ENCODE data around the gene KIF26A. TPM values are rescaled to one million over a fixed set of nuclear protein-coding genes. Genes with fewer than 3 reads are reported as not detected.
"Not testable (repeated sequence)": the region's sequence is repeated elsewhere in the genome, so short reads cannot be mapped to it uniquely, and the experiment has no call there.

Gene KIF26A
- total RNA-seq, 2 experiments from 2014 or later = 0.35 to 0.50 TPM

- no peak overlapping the region for H3K27ac Mint-ChIP-seq
- no peaks in the 10 kb centered on the region for H3K27me3 Mint-ChIP-seq
- no peaks in the 10 kb centered on the region for H3K4me1 Mint-ChIP-seq
- no peaks in the 10 kb centered on the region for H3K9me3 Mint-ChIP-seq
- no peak overlapping the region for H3K4me3 Mint-ChIP-seq
- no peaks in the 10 kb centered on the region for H3K36me3 Mint-ChIP-seq (ENCODE audit: low read depth)
- no peak for DNase-seq
- POLR2A ChIA-PET = no interaction called here
- CTCF ChIA-PET = no interaction called here
These were observed 11.3 kb downstream of the KIF26A start for GRCh38 chr14:104149617-104150135.

GRCh38 chr14:104150136-104151025, 12.0 kb downstream of the KIF26A start:
- no peaks in the 10 kb centered on the region for H3K27me3 Mint-ChIP-seq
- H3K27ac Mint-ChIP-seq = no peak overlapping the region
- H3K4me3 Mint-ChIP-seq = no peak overlapping the region
- no peaks in the 10 kb centered on the region for H3K36me3 Mint-ChIP-seq (ENCODE audit: low read depth)
- H3K4me1 Mint-ChIP-seq = no peaks in the 10 kb centered on the region
- DNase-seq = no peak
- ChIA-PET CTCF (interaction anchor here (0.6 kb wide), 1 partner anchor 56 kb away, joined by 3 read pairs; no protein-coding TSS in a partner anchor), POLR2A (no interaction called here)
- H3K9me3 Mint-ChIP-seq = no peaks in the 10 kb centered on the region

- no peak overlapping the region for H3K27ac Mint-ChIP-seq
- ChIA-PET POLR2A (no interaction called here), CTCF (interaction anchor here (0.6 kb wide), 1 partner anchor 57 kb away, joined by 3 read pairs; no protein-coding TSS in a partner anchor)
- H3K4me3 Mint-ChIP-seq = no peak overlapping the region
- no peaks in the 10 kb centered on the region for H3K9me3 Mint-ChIP-seq
- no peaks in the 10 kb centered on the region for H3K36me3 Mint-ChIP-seq (ENCODE audit: low read depth)
- no peaks in the 10 kb centered on the region for H3K27me3 Mint-ChIP-seq
- H3K4me1 Mint-ChIP-seq = no peaks in the 10 kb centered on the region
- DNase-seq = no peak
These were observed 12.6 kb downstream of the KIF26A start for GRCh38 chr14:104151026-104151381.

- CTCF ChIA-PET = interaction anchor here (0.6 kb wide), 1 partner anchor 57 kb away, joined by 3 read pairs; no protein-coding TSS in a partner anchor
- no peaks in the 10 kb centered on the region for H3K9me3 Mint-ChIP-seq
- no peaks in the 10 kb centered on the region for H3K4me1 Mint-ChIP-seq
- no peaks in the 10 kb centered on the region for H3K36me3 Mint-ChIP-seq (ENCODE audit: low read depth)
- no peak overlapping the region for H3K4me3 Mint-ChIP-seq
- POLR2A ChIA-PET = no interaction called here
- no peaks in the 10 kb centered on the region for H3K27me3 Mint-ChIP-seq
- H3K27ac Mint-ChIP-seq = no peak overlapping the region
- DNase-seq = no peak
These were observed 13.3 kb downstream of the KIF26A start for GRCh38 chr14:104151566-104152245.

- DNase-seq = no peak
- Mint-ChIP-seq H3K9me3 (no peaks in the 10 kb centered on the region), H3K27ac (no peak overlapping the region), H3K27me3 (no peaks in the 10 kb centered on the region), H3K36me3 (ENCODE audit: low read depth) (no peaks in the 10 kb centered on the region), H3K4me1 (no peaks in the 10 kb centered on the region), H3K4me3 (no peak overlapping the region)
- POLR2A ChIA-PET = no interaction called here
- CTCF ChIA-PET = no interaction called here
These were observed 13.8 kb downstream of the KIF26A start for GRCh38 chr14:104152246-104152575.

GRCh38 chr14:104152686-104153393, 14.5 kb downstream of the KIF26A start:
- Mint-ChIP-seq H3K4me1 (no peaks in the 10 kb centered on the region), H3K4me3 (no peak overlapping the region), H3K27me3 (no peaks in the 10 kb centered on the region), H3K9me3 (no peaks in the 10 kb centered on the region), H3K27ac (no peak overlapping the region), H3K36me3 (ENCODE audit: low read depth) (no peaks in the 10 kb centered on the region)
- ChIA-PET POLR2A (no interaction called here), CTCF (no interaction called here)
- no peak for DNase-seq

- DNase-seq; H3K9me3 Mint-ChIP-seq; H3K27ac Mint-ChIP-seq; H3K27me3 Mint-ChIP-seq; H3K36me3 Mint-ChIP-seq (ENCODE audit: low read depth); CTCF ChIA-PET; H3K4me1 Mint-ChIP-seq; H3K4me3 Mint-ChIP-seq; POLR2A ChIA-PET: not testable (repeated sequence)
These were observed 15.0 kb downstream of the KIF26A start for GRCh38 chr14:104153394-104153755.

- Mint-ChIP-seq H3K4me1 (no peaks in the 10 kb centered on the region), H3K27me3 (no peaks in the 10 kb centered on the region), H3K27ac (no peak overlapping the region), H3K36me3 (ENCODE audit: low read depth) (no peaks in the 10 kb centered on the region), H3K9me3 (no peaks in the 10 kb centered on the region), H3K4me3 (no peak overlapping the region)
- no peak for DNase-seq
- POLR2A ChIA-PET = no interaction called here
- CTCF ChIA-PET = no interaction called here
These were observed 15.9 kb downstream of the KIF26A start for GRCh38 chr14:104154246-104154645.

GRCh38 chr14:104155513-104155912, 17.1 kb downstream of the KIF26A start:
- Mint-ChIP-seq H3K9me3 (no peaks in the 10 kb centered on the region), H3K4me1 (no peaks in the 10 kb centered on the region), H3K4me3 (no peak overlapping the region), H3K27me3 (no peaks in the 10 kb centered on the region), H3K27ac (no peak overlapping the region), H3K36me3 (ENCODE audit: low read depth) (no peaks in the 10 kb centered on the region)
- DNase-seq = no peak
- POLR2A ChIA-PET = no interaction called here
- CTCF ChIA-PET = no interaction called here

- Mint-ChIP-seq H3K27me3 (no peaks in the 10 kb centered on the region), H3K36me3 (ENCODE audit: low read depth) (no peaks in the 10 kb centered on the region), H3K27ac (no peak overlapping the region), H3K9me3 (no peaks in the 10 kb centered on the region), H3K4me3 (no peak overlapping the region), H3K4me1 (no peaks in the 10 kb centered on the region)
- POLR2A ChIA-PET = no interaction called here
- no peak for DNase-seq
- CTCF ChIA-PET = no interaction called here
These were observed 17.8 kb downstream of the KIF26A start for GRCh38 chr14:104156142-104156541.

GRCh38 chr14:104157016-104157928, 18.9 kb downstream of the KIF26A start:
- no peaks in the 10 kb centered on the region for H3K4me1 Mint-ChIP-seq
- H3K4me3 Mint-ChIP-seq = no peak overlapping the region
- no peaks in the 10 kb centered on the region for H3K27me3 Mint-ChIP-seq
- no peaks in the 10 kb centered on the region for H3K36me3 Mint-ChIP-seq (ENCODE audit: low read depth)
- H3K9me3 Mint-ChIP-seq = no peaks in the 10 kb centered on the region
- no peak for DNase-seq
- POLR2A ChIA-PET = no interaction called here
- CTCF ChIA-PET = no interaction called here
- H3K27ac Mint-ChIP-seq = no peak overlapping the region

GRCh38 chr14:104158827-104159798, 20.7 kb downstream of the KIF26A start:
- DNase-seq = no peak
- no peaks in the 10 kb centered on the region for H3K27me3 Mint-ChIP-seq
- POLR2A ChIA-PET = no interaction called here
- H3K36me3 Mint-ChIP-seq (ENCODE audit: low read depth) = no peaks in the 10 kb centered on the region
- H3K9me3 Mint-ChIP-seq = no peaks in the 10 kb centered on the region
- CTCF ChIA-PET = interaction anchor here (0.6 kb wide), 1 partner anchor 229 kb away, joined by 5 read pairs; no protein-coding TSS in a partner anchor
- no peak overlapping the region for H3K27ac Mint-ChIP-seq
- H3K4me1 Mint-ChIP-seq = no peaks in the 10 kb centered on the region
- no peak overlapping the region for H3K4me3 Mint-ChIP-seq

Data from activated CD4-positive, alpha-beta T cell treated with anti-CD3 and anti-CD28 coated beads, Interleukin-2, amount 10 ng/mL, durations not matched to agents 7 days and 5 days (primary cell).